Activated CD4-positive, alpha-beta memory T cell treated with anti-CD3 and anti-CD28 coated beads, Interleukin-2, amount 10 ng/mL, durations not matched to agents 7 days and 5 days (primary cell): ENCODE measurements around the gene GFAP. TPM values are rescaled to one million over a fixed set of nuclear protein-coding genes. Genes with fewer than 3 reads are reported as not detected.

ENCODE experiments used
- CTCF ChIA-PET: fragments of 350-600 bp; sonication (Branson Sonifier 250); formaldehyde crosslinking; loops from one replicate; lab custom pipeline; 2021; ENCODE audit warnings: antibody characterized with exemption, inconsistent platforms; lab: Charles Lee
- POLR2A ChIA-PET: fragments of 350-600 bp; sonication (Branson Sonifier 250); formaldehyde crosslinking; loops from one replicate; lab custom pipeline; 2021; ENCODE audit warnings: antibody characterized with exemption; lab: Charles Lee
- DNase-seq: peaks from one replicate; pipeline ENCODE4 v3.0.0-alpha.2; 2020
- H3K27ac Mint-ChIP-seq: one replicate; pipeline ENCODE4 v1.8.0; 2021; ENCODE audit warnings: mild to moderate bottlenecking, mixed read lengths
- H3K27me3 Mint-ChIP-seq: one replicate; pipeline ENCODE4 v1.8.0; 2021; ENCODE audit warnings: mixed read lengths
- H3K36me3 Mint-ChIP-seq: one replicate; pipeline ENCODE4 v1.8.0; 2021; ENCODE audit warnings: low read depth, mixed read lengths
- H3K4me1 Mint-ChIP-seq: one replicate; pipeline ENCODE4 v1.8.0; 2021; ENCODE audit warnings: mixed read lengths
- H3K4me3 Mint-ChIP-seq: one replicate; pipeline ENCODE4 v1.8.0; 2021; ENCODE audit warnings: mild to moderate bottlenecking, mixed read lengths
- H3K9me3 Mint-ChIP-seq: one replicate; pipeline ENCODE4 v1.8.0; 2021; ENCODE audit warnings: mixed read lengths
- total RNA-seq, 2 experiments: library from RNA; stranded (reverse); gene quantifications; one replicate each; pipeline ENCODE4 v1.2.3, GENCODE V29; 2021

The GFAP gene
- total RNA-seq, 2 experiments from 2014 or later: not detected

GRCh38 chr17:44927696-44928095 is 12.4 kb upstream of the GFAP start:
- Mint-ChIP-seq H3K27ac (no peak overlapping the region), H3K9me3 (no peaks in the 10 kb centered on the region), H3K36me3 (peaks cover 70% of the 10 kb centered on the region), H3K4me3 (no peak overlapping the region), H3K27me3 (peaks cover 2% of the 10 kb centered on the region), H3K4me1 (no peaks in the 10 kb centered on the region)
- POLR2A ChIA-PET: no interaction called here
- CTCF ChIA-PET: no interaction called here
- no peak for DNase-seq

GRCh38 chr17:44926821-44927525 is 11.7 kb upstream of the GFAP start:
- CTCF ChIA-PET: no interaction called here
- Mint-ChIP-seq H3K4me3 (no peak overlapping the region), H3K27me3 (peaks cover 2% of the 10 kb centered on the region), H3K36me3 (peaks cover 66% of the 10 kb centered on the region), H3K9me3 (no peaks in the 10 kb centered on the region), H3K4me1 (no peaks in the 10 kb centered on the region), H3K27ac (no peak overlapping the region)
- DNase-seq: no peak
- POLR2A ChIA-PET: interaction anchor here (0.7 to 1.5 kb wide), 3 partner anchors 18 to 25 kb away, joined by 3 read pairs; no protein-coding TSS in a partner anchor

- ChIA-PET CTCF (no interaction called here), POLR2A (interaction anchor here (0.7 to 1.5 kb wide), 3 partner anchors 19 to 24 kb away, joined by 3 read pairs; no protein-coding TSS in a partner anchor)
- Mint-ChIP-seq H3K36me3 (peaks cover 57% of the 10 kb centered on the region), H3K27me3 (peaks cover 8% of the 10 kb centered on the region), H3K4me1 (no peaks in the 10 kb centered on the region), H3K4me3 (no peak overlapping the region), H3K27ac (no peak overlapping the region), H3K9me3 (no peaks in the 10 kb centered on the region)
- DNase-seq: no peak
Measured at GRCh38 chr17:44925731-44926697, 10.7 kb upstream of the GFAP start.

- CTCF ChIA-PET: interaction anchor here (1.3 kb wide), 1 partner anchor 211 kb away, joined by 3 read pairs; the partner anchor contains the start of gene ACBD4
Measured at GRCh38 chr17:44924107-44924544, 8.8 kb upstream of the GFAP start.

GRCh38 chr17:44922746-44923470 is 7.6 kb upstream of the GFAP start:
- H3K4me3 Mint-ChIP-seq: no peak overlapping the region
- no peak for DNase-seq
- H3K9me3 Mint-ChIP-seq: no peaks in the 10 kb centered on the region
- peaks cover 30% of the 10 kb centered on the region for H3K36me3 Mint-ChIP-seq
- H3K27me3 Mint-ChIP-seq: peaks cover 23% of the 10 kb centered on the region
- CTCF ChIA-PET: interaction anchor here (1.3 to 4.9 kb wide), 2 partner anchors 98 to 212 kb away, joined by 3 to 53 read pairs; partner anchors contain the start of gene ACBD4
- H3K27ac Mint-ChIP-seq: no peak overlapping the region
- POLR2A ChIA-PET: interaction anchor here (0.7 to 1.3 kb wide), 3 partner anchors 17 to 98 kb away, joined by 3 read pairs; partner anchors contain the start of gene EFTUD2
- no peaks in the 10 kb centered on the region for H3K4me1 Mint-ChIP-seq

More at GRCh38 chr17:44924107-44924544, 8.8 kb upstream of the GFAP start:
- Mint-ChIP-seq H3K4me3 (no peak overlapping the region), H3K36me3 (peaks cover 39% of the 10 kb centered on the region), H3K27ac (no peak overlapping the region), H3K27me3 (peaks cover 19% of the 10 kb centered on the region), H3K9me3 (no peaks in the 10 kb centered on the region), H3K4me1 (no peaks in the 10 kb centered on the region)
- no peak for DNase-seq
- POLR2A ChIA-PET: interaction anchor here (1.3 kb wide), 1 partner anchor 25 kb away, joined by 3 read pairs; the partner anchor contains the start of gene EFTUD2

GRCh38 chr17:44922136-44922535 is 6.8 kb upstream of the GFAP start:
- ChIA-PET POLR2A (interaction anchor here (0.9 to 3.0 kb wide), 4 partner anchors 20 to 139 kb away, joined by 3 to 10 read pairs (median 5); partner anchors contain the start of genes EFTUD2, KIF18B and NMT1), CTCF (interaction anchor here (1.2 to 4.9 kb wide), 3 partner anchors 10 to 213 kb away, joined by 3 to 53 read pairs (median 7); partner anchors contain the start of gene ACBD4)
- Mint-ChIP-seq H3K4me3 (no peak overlapping the region), H3K4me1 (no peaks in the 10 kb centered on the region), H3K9me3 (no peaks in the 10 kb centered on the region), H3K27ac (no peak overlapping the region), H3K36me3 (peaks cover 23% of the 10 kb centered on the region), H3K27me3 (peaks cover 26% of the 10 kb centered on the region)
- DNase-seq: no peak

GRCh38 chr17:44921122-44921882 is 6.0 kb upstream of the GFAP start:
- no peak for DNase-seq
- Mint-ChIP-seq H3K4me3 (no peak overlapping the region), H3K27ac (no peak overlapping the region), H3K27me3 (peaks cover 26% of the 10 kb centered on the region), H3K4me1 (no peaks in the 10 kb centered on the region), H3K36me3 (peaks cover 17% of the 10 kb centered on the region), H3K9me3 (no peaks in the 10 kb centered on the region)
- POLR2A ChIA-PET: interaction anchor here (0.6 to 3.0 kb wide), 8 partner anchors 8 to 200 kb away, joined by 3 to 16 read pairs (median 4); partner anchors contain the start of genes EFTUD2, KIF18B and NMT1
- CTCF ChIA-PET: interaction anchor here (1.2 to 4.9 kb wide), 5 partner anchors 8 to 214 kb away, joined by 3 to 53 read pairs (median 7); partner anchors contain the start of gene ACBD4

- peaks cover 26% of the 10 kb centered on the region for H3K27me3 Mint-ChIP-seq
- POLR2A ChIA-PET: interaction anchor here (0.6 to 3.0 kb wide), 8 partner anchors 8 to 201 kb away, joined by 3 to 16 read pairs (median 3); partner anchors contain the start of genes EFTUD2 and KIF18B
Measured at GRCh38 chr17:44920565-44920940, 5.3 kb upstream of the GFAP start.

GRCh38 chr17:44919885-44920564 is 4.7 kb upstream of the GFAP start:
- Mint-ChIP-seq H3K36me3 (peaks cover 8% of the 10 kb centered on the region), H3K9me3 (no peaks in the 10 kb centered on the region), H3K27me3 (peaks cover 26% of the 10 kb centered on the region), H3K4me1 (no peaks in the 10 kb centered on the region), H3K4me3 (no peak overlapping the region), H3K27ac (no peak overlapping the region)
- peak; percentile 69 for DNase-seq
- CTCF ChIA-PET: interaction anchor here (0.6 to 4.9 kb wide), 12 partner anchors 9 to 216 kb away, joined by 3 to 53 read pairs (median 4); partner anchors contain the start of genes ACBD4 and EFTUD2
- POLR2A ChIA-PET: interaction anchor here (0.6 to 3.0 kb wide), 7 partner anchors 9 to 201 kb away, joined by 3 to 16 read pairs (median 3); partner anchors contain the start of genes EFTUD2 and KIF18B

More at GRCh38 chr17:44920565-44920940, 5.3 kb upstream of the GFAP start:
- no peak overlapping the region for H3K27ac Mint-ChIP-seq
- H3K9me3 Mint-ChIP-seq: no peaks in the 10 kb centered on the region
- H3K36me3 Mint-ChIP-seq: peaks cover 10% of the 10 kb centered on the region
- CTCF ChIA-PET: interaction anchor here (0.6 to 4.9 kb wide), 12 partner anchors 9 to 215 kb away, joined by 3 to 53 read pairs (median 4); partner anchors contain the start of genes ACBD4 and EFTUD2
- DNase-seq: no peak
- no peak overlapping the region for H3K4me3 Mint-ChIP-seq
- no peaks in the 10 kb centered on the region for H3K4me1 Mint-ChIP-seq

GRCh38 chr17:44919411-44919810 is 4.1 kb upstream of the GFAP start:
- Mint-ChIP-seq H3K4me1 (no peaks in the 10 kb centered on the region), H3K27me3 (peaks cover 28% of the 10 kb centered on the region), H3K9me3 (no peaks in the 10 kb centered on the region), H3K36me3 (peaks cover 5% of the 10 kb centered on the region), H3K4me3 (no peak overlapping the region), H3K27ac (no peak overlapping the region)
- DNase-seq: no peak
- ChIA-PET POLR2A (interaction anchor here (1.1 to 3.0 kb wide), 3 partner anchors 10 to 102 kb away, joined by 3 to 16 read pairs (median 10); partner anchors contain the start of gene EFTUD2), CTCF (interaction anchor here (1.3 to 4.9 kb wide), 4 partner anchors 10 to 180 kb away, joined by 4 to 53 read pairs (median 8); no protein-coding TSS in a partner anchor)
